Measurements from ENCODE around the gene OXCT2.
"Not testable (repeated sequence)": the region's sequence is repeated elsewhere in the genome, so short reads cannot be mapped to it uniquely, and the experiment has no call there.

The OXCT2 gene

GRCh38 chr1:39787468-39787867 lies 16.3 kb upstream of the OXCT2 start:
- DNase-seq (ENCODE audit: low read depth in 2 of 2), result no peak

DNA sequence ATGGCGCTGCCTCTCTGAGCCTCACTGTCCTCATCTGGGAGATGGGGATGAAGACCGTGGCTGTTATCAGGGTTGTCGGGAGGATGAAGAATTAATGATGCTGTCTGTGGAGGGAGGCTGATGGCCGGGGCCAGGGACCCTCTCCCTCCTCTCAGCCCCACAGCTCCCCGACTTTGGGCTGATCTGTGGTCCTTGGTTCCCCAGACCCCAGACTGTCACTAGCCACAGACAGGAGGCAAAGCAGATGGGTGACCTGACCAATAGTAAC lies 15.9 kb upstream of the OXCT2 start:
- DNase-seq (ENCODE audit: low read depth in 2 of 2), result not testable (repeated sequence)

- DNase-seq (ENCODE audit: low read depth in 2 of 2), result not testable (repeated sequence)
These were observed 15.4 kb upstream of the OXCT2 start for GRCh38 chr1:39786303-39787107.

GRCh38 chr1:39782685-39783084 lies 11.5 kb upstream of the OXCT2 start:
- not testable (repeated sequence) for DNase-seq (ENCODE audit: low read depth in 2 of 2)

DNA sequence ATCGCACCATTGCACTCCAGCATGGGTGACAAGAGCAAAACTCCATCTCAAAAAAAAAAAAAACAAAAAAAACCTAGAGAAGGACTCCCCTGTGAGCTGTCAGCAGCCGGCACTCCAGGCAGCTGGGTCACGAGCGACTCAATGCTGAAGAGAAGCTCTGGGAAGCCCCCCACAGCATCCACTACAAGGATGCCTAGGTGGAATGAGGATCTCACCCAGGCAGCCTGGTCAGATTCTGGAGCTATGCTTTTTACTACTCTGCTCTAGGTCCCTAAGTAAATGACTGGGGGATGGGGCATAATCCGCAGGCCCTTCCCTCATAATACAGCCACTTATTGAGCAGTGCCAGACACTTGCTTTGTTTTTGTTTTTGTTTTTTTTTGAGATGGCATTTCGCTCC lies 11.0 kb upstream of the OXCT2 start:
- no peak for DNase-seq (ENCODE audit: low read depth in 2 of 2)

- DNase-seq (ENCODE audit: low read depth in 2 of 2), result no peak
These were observed 10.2 kb upstream of the OXCT2 start for GRCh38 chr1:39781349-39781715.

DNA sequence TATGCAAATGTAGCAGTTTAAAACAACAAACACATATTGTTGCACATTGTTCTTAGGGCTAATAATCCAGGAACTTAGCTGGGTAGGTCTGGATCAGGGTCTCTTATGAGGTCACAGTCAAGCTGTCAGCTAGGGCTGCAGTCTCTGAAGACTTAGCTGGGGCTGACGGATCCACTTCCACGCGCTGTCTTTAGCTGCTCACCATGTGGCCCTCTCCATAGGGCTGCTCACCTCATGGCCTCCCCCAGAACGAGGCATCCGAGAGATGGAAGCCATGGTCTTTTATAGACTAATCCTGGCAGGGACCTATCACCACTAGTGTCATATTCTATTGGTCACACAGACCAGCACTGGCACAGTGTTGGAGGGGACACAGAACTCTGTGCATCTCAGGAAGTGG lies 8.7 kb upstream of the OXCT2 start:
- no peak for DNase-seq (ENCODE audit: low read depth in 2 of 2)

- DNase-seq (ENCODE audit: low read depth in 2 of 2), result no peak
These were observed 8.0 kb upstream of the OXCT2 start for GRCh38 chr1:39779137-39779536.

DNA sequence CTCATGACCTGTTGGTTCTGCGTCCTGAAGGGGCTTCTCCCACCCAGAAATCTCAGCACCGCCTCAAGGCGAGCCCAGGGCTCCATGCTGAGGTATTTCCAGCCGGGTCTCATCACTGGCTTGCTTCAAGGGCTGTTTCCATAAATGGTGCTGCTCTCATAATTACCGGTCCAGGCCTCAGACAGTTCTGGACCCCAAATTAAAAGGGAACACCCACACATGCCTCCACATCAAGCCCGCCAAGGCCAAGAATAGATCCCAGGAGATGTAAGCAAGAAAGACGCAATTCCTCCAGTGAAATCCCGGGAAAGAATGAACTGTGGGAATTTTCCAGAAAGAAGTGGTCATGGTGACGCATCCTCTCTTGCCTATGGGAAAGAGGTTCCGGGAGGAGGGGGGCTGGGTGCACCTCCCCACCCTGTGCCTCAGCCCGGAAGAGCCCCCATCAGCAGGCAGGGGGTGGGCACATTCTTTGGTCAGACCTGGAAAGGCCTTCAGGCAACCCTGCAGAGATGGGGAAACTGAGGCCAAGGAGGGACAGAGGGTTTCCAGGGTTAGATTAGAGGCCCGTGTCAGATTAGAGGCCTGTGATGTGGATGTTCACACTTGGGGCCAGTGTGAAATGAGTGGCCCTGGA lies 7.4 kb upstream of the OXCT2 start:
- not testable (repeated sequence) for DNase-seq (ENCODE audit: low read depth in 2 of 2)

GRCh38 chr1:39777896-39778295 lies 6.7 kb upstream of the OXCT2 start:
- DNase-seq (ENCODE audit: low read depth in 2 of 2), result not testable (repeated sequence)

GRCh38 chr1:39777306-39777705 lies 6.2 kb upstream of the OXCT2 start:
- DNase-seq (ENCODE audit: low read depth in 2 of 2), result no peak

GRCh38 chr1:39776886-39777285 lies 5.7 kb upstream of the OXCT2 start:
- no peak for DNase-seq (ENCODE audit: low read depth in 2 of 2)

- no peak for DNase-seq (ENCODE audit: low read depth in 2 of 2)
These were observed 5.2 kb upstream of the OXCT2 start for GRCh38 chr1:39776400-39776713.

GRCh38 chr1:39775676-39776399 lies 4.7 kb upstream of the OXCT2 start:
- not testable (repeated sequence) for DNase-seq (ENCODE audit: low read depth in 2 of 2)

GRCh38 chr1:39775141-39775540 lies 4.0 kb upstream of the OXCT2 start:
- not testable (repeated sequence) for DNase-seq (ENCODE audit: low read depth in 2 of 2)

GRCh38 chr1:39773369-39773979 lies 2.3 kb upstream of the OXCT2 start:
- not testable (repeated sequence) for DNase-seq (ENCODE audit: low read depth in 2 of 2)

DNA sequence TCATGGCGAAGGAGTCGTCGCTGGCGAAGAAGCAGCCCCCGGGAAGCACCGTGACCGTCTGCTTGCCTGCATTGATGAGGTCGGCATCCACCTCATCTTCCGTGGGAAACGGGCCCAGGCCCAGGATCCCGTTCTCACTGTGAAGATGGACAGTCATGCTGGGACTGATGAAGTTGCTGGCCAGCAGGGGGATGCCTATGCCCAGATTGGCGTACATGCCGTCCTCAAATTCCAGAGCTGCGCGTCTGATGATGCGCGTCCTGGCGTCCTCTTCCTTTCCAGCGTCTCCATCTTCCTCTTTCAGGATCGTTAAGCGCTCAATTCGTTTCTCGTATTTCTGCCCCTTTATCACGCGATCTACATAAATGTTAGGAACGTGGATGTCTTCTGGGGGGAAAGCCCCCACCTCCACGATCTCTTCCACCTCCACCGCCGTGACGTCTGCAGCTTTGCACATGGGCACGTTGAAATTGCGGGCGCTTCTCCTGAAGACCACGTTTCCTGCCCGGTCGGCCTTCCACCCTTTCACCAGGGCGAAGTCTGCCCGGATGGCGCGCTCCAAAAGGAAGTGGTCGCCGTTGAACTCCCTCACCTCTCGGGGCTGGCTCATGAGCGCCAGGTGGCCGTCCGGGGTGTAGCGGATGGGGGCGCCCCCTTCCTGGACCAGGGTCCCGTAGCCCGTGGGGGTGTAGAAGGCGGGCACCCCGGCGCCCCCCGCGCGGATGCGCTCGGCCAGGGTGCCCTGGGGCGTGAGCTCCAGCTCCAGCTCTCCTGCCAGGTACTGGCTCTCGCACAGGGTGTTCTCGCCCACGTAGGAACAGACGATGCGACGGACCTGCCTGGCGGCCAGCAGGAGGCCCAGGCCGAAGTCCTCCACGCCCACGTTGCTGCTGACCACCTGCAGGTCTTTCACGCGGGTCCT lies 787 bp downstream of the OXCT2 start:
- DNase-seq (ENCODE audit: low read depth in 2 of 2), result peak in 1 of 2 donors; percentile 20

DNA sequence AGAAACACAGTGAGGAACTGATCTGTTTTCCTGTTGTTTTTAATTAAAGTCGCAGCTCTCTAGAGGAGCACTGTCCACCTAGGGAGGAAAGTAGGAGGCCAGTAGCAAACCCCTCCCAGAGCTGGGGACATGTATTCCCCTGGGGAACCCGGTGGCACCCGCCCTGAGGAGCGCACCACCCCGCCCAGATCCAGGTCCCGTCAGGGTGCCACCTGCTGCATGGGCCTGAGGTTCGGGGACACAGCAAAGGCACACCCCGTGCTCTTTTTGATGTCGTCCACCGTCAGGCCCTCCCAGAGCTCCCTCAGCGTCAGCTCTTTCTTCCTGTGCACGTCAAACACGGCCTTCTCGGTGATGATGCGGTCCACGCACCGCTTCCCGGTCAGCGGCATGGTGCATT lies 1.6 kb downstream of the OXCT2 start:
- DNase-seq (ENCODE audit: low read depth in 2 of 2), result not testable (repeated sequence)

GRCh38 chr1:39766466-39766865 lies 4.7 kb downstream of the OXCT2 start:
- not testable (repeated sequence) for DNase-seq (ENCODE audit: low read depth in 2 of 2)

DNA sequence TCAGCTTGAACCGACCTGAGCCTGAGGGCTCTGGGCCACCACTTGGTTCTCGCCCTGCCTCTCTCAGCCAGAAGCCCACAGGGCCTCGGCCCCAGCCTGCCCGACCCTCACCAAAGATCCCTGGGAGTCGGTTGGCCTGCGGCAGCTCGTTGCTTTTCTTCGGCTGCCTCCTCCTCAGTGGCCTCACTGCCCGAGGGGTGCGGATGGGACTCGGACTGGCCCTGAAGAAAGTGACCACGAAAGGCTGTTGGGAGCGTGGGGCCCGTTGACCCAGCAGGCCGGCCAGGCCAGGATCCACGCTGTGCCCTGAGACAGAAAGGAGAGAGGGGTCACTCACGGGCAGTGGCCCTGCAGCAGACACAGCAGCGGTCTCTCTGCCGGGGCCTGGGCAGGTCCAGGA lies 6.6 kb downstream of the OXCT2 start:
- DNase-seq (ENCODE audit: low read depth in 2 of 2), result not testable (repeated sequence)

DNA sequence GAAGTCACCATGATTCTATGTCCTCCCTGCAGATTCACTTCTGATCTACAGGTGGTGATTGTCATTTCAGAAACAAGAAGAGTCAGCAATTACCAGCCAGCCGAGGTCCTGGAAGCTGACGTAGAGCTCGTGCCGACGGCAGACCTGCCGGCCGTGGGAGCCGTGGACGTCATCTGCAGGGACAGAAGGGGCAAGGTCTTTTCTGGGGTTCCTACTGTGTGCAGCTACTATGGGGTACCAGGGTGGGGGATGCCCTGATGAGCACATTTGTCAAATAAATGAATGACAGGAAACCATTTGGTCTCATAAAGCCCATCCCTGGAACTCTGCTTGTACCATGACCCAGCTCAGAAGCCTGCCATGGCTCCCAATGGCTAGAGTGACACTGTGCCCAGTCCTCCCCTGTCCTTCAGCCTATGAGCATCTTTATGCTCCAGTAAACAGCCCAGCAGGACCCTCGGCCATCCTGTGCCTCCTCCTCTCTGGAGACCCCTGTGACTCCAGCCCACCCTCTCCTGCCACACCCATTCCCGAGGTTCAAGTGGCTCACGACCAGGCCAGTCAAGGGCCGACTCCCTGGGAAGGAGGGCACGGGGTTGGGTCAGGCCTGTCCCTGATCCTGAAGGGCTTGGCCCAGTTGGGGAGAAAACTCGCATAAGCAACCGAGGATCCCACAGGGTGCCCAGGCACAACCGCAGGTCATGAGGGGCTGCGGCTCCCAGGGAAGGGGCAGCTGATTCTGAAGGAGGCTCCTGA lies 7.4 kb downstream of the OXCT2 start:
- DNase-seq (ENCODE audit: low read depth in 2 of 2), result not testable (repeated sequence)

All from activated CD8-positive, alpha-beta memory T cell treated with anti-CD3 and anti-CD28 coated beads for 4 hours (primary cell).